ENCODE measurements around the gene HNRNPM.

- TF ChIP-seq POLR2A (IDR thresholded peaks at IDR 0.05) (no peak), CTCF (IDR thresholded peaks at IDR 0.05) (no peak)
Measured at GRCh38 chr19:8396185-8396562, 48.6 kb upstream of the HNRNPM start.

Data from testis (tissue), 2 donors.